ENCODE results near the gene ADCY10.

DNA sequence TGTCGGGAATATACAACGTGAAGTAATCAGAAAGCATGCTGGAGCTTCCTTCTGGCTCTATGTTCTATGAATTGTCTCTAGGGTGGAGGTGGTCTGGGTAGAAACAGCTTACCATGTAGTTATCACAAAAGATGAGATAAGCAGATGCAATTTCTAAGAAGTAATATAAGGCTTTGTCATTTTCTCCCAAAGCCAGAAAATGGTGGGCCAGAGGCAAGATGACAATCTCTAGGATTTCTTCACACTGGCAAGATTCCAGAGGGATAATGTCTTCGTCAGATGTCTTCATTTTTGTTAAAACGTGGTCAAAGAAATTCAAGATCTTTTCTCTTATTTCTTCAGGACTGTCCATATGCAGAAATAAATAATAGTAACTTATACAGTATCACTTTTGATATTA is 77.7 kb downstream of the ADCY10 start:
- TF ChIP-seq POLR2A (IDR thresholded peaks at IDR 0.05; ENCODE audit: low read length): no peak
- TF ChIP-seq GATA1 (IDR thresholded peaks at IDR 0.05; ENCODE audit: low read depth, low read length): no peak
